Hematopoietic multipotent progenitor cell treated with erythropoietin and hydrocortisone succinate and interleukin-3 and kit ligand, for 4 days (in vitro differentiated cells): Measurements from ENCODE around the gene NDFIP2.

Experiments
- DNase-seq: peaks from one replicate; pipeline ENCODE4 v3.0.0-alpha.2; 2015

Gene NDFIP2

DNA sequence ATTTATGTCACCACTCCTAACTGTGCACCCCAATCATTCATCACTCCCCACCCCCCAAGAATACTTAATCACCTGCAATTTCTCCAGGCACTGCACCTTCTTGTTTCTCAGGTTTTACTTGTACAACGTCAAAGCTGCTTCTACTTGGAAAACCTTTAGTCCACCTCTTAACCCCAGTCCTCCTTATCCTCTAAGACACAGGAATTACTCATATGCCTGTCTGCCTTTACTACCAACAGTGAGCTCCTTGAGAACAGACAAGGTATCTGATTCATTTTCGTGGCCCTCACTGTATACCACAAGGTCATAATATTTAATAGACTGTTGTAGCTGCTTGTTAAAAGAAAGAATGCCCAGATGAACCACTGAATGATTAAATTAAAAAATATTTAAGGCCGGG lies 21.0 kb upstream of the NDFIP2 start:
- DNase-seq = no peak

DNA sequence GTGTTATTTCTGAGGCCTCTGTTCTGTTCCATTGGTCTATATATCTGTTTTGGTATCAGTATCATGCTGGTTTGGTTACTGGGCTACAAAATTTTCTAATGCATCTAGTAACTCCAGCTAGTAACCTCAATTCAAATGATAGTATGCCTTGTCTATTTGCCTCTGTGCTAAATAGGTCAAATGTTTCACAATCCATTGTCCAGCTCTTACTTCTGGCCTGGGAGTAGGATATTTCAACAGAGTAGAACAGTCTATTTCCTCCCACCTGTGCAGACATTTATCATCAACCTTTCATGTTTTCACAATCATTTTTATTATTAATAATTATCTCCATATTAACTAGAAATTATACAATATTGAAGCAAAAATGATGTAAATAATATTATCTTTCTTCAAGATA lies 18.1 kb upstream of the NDFIP2 start:
- DNase-seq = no peak

DNA sequence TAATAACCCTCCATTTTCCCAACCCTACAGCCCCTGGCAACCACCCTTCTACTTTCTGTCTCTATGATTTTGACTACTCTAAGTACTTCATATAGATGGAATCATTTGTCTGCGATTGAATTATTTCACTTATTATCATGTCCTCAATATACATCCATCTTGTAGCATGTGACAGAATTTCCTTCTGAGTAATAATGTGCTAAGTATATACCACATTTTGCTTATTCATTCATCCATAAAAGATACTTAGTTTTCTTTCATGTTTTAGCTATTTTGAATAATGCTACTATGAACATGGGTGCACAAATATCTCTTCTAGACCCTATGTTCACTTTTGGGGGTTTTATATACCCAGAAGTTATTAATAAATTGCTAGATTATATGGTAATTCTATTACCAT lies 17.4 kb upstream of the NDFIP2 start:
- DNase-seq = no peak

DNA sequence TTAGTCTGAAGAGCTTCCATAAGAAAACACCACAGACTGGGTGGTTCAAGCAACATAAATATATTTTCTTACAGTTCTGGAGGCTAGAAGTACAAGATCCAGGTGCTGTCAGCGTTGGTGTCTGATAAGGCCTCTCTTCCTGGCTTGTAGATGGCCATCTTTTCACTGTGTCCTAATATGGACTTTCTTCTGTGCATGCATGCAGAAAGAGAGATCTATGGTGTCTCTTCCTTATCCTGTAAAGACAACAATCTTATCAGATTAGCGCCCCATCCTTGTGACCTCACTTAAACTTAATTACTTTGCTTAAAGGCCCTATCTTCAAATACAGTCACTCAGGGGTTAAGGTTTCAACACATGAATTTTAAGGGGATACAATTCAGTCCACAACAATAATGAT lies 14.1 kb upstream of the NDFIP2 start:
- DNase-seq = peak; percentile 50

DNA sequence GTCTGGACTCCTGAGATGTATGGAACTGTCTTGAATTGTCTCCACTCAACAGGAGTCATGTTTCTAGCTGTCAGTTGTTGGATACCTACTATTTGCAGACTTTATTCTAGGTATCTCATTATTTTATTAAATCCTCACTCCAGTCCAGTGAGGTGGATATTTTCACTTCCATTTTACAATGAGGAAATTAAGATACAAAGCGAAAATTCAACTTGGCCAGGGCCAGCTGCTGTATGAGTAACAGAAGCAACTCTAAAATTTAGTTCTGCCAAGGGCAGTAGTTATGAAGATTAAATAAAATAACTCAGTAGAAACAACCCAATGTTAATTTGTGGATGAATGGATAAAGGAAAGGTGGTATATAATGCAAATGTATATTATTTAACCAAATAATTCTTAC lies 12.6 kb upstream of the NDFIP2 start:
- DNase-seq = no peak

DNA sequence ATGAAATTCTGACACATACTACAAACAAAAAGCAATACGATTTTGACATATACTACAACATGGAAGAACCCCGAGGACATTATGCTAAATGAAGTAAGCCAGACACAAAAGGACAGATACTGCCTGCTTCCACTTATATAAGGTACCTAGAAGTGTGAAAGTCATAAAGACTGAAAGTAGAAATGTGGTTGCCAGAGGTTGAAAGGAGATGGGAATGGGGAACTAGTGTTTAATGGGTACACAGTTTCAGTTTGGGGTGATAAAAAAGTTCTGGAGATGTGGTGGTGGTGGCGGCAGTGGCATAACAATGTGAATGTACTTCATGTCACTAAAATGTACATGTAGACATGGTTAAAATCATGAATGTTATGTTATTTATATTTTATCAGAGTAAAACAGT lies 12.1 kb upstream of the NDFIP2 start:
- DNase-seq = no peak

DNA sequence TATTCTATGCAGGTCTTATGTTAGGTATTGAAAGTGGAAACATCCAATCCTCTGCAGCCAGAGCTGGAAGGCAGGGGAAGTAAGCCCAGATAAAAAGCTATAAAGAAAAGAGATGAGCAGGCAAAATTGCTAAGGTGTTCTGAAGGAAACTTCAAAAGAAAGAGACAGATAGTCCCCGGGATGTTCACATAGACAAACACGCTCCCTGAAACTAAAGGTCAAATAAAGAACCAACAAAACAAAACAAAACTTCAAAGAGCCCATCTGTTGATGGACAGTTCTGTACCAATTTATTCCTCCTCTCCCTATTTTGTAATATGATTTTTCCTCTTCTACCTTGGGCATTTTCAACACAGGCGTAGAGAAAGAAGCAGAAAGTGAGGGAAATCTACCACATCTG lies 11.3 kb upstream of the NDFIP2 start:
- DNase-seq = no peak

DNA sequence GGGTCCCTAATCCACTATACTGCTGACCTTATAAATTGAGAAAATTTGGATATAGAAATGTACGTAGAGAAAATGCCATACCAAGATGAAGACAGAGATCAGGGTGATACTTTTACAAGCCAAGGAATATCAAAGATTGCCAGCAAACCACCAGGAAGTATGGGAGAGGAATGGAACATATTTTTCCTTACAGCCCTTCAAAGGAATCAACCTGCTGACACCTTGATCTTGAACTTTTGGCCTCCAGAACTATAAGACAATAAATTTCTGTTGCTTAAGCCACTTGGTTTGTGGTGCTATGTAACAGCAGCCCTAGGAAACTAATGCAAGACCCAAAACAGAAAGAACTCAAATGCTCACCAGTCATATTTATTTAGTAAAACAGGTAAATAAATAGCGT lies 10.3 kb upstream of the NDFIP2 start:
- no peak for DNase-seq

DNA sequence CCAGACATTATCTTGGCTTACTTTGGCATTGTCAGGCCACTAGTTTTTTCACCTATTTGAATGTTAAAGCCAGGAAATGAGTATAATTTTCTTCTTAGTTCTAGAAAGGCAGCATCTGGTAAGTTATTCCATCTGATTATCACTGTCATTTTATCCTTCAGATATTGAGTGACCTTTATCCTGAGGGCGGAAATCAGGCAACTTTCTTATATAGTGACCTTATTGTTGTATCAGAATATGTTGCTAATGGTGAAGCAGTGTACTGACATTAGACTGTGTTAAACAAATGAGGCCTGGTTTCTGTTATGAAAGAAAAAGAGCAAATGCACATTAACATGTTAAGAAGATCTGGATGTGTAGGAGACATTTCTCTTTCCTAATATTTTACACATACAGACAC lies 5.4 kb upstream of the NDFIP2 start:
- DNase-seq = no peak

DNA sequence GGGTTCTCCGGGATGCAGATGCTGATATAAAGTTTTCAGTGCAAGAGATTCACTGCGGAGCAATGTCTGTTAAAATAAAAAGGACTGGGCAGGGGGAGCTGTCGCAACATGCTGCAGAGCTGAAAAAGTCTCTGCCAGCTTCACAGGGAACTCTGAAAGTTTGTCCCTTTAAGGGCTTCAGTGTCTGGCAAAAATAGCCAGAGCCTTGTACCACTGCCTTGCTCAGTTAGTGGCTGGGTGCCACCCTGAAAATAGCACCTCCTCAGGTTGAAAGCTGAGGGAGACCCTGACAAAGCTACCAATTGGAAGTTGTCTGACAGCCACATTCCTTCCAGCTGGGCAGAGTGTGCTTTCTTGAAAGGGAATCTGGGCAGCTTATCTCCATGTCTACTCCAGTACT lies 3.0 kb upstream of the NDFIP2 start:
- peak; percentile 25 for DNase-seq

DNA sequence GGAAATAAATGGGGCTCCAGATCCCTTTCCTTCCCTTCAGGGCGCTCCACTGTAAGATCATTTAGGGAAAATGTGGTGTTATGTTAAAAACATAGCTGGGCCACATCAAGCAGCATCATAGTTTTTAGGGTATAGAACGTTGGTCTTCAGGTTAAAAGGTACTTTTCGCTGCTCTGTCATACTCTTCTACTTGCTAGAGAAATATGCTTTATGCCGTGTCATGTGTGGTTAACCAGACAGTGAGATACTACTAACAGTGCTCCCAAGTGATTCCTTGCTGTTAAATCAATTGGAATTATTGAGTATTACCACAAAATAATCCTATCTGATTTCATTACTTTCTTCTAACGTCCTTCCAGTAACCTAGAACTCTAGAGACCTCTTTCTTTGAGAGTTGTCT lies 1.1 kb upstream of the NDFIP2 start:
- peak; percentile 17 for DNase-seq

DNA sequence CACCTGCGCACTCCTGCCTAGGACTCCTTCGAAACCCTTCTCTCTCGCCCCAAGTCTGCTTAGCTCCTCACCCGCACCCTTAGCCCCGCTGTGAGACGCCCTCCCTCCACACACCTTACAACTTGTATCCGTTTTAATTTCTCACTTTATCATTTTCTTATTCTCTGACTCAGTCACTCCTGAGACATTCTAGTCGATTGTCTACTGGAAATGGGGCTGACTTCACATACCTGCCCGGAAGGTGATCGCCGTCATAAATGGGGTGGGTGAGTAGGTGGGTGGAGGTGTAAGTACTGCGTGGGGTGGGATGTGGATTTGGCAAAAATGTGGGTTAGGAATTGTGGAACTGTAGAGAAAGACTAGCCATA lies 714 bp downstream of the NDFIP2 start:
- DNase-seq = peak; percentile 36

DNA sequence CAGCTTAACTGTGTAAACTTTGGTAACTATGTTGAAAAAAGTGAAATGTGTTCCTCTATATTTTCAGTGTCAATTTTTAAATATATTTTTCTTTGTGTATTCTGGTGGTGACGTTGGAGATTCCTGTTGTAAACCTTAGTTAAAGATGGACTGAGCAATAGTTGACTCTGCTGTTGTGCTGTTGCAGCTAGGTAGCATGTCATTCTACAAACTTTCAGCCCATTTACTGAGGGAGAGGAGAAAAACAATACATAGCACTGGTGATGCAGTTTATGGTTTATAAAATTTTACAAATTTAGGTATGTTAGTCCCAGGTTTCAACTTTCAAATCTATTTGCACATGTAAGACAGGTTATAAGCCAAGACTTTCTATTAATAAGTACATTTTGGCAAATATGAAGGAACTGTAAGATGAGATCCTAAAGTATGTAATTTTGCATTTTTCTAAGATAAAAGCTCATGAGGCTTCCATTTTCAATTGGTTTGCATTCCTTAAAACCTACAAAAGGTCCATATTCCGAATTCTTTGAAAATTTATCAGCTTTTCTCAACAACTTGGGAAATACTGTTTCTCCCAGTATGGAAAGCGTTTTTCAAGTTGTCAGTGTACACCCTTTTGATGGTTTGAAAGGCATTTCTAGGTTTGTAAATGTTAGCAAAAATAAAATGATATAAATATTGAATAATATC lies 1.5 kb downstream of the NDFIP2 start:
- no peak for DNase-seq

DNA sequence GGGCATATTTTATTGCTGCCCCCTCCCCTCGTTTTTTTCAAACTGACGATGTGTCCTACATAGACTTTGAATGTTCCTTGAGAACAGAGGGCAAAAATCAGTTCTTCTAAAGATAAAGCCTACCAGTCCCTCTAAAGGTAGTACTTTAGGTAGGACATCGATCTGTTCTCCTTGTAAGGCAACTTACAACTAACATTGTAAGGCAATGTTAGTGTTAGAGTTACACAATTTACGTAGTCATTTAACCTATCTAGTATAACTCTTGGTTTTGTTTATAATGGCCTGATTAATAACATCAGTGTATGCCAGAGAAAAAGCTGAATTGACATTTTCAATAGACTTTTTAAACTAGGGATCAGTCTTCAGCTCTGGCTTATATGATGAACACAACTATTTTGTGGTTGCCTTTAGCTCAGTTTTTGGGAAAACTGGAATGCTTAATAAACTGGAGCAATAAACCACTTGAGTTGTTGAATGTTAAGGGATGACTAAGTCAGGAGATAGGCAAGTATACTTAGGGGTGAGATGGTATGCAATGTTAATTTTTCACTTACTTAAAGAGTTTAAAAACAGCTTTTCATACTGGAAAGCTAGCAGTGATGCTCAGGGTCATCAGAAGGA lies 2.2 kb downstream of the NDFIP2 start:
- no peak for DNase-seq

DNA sequence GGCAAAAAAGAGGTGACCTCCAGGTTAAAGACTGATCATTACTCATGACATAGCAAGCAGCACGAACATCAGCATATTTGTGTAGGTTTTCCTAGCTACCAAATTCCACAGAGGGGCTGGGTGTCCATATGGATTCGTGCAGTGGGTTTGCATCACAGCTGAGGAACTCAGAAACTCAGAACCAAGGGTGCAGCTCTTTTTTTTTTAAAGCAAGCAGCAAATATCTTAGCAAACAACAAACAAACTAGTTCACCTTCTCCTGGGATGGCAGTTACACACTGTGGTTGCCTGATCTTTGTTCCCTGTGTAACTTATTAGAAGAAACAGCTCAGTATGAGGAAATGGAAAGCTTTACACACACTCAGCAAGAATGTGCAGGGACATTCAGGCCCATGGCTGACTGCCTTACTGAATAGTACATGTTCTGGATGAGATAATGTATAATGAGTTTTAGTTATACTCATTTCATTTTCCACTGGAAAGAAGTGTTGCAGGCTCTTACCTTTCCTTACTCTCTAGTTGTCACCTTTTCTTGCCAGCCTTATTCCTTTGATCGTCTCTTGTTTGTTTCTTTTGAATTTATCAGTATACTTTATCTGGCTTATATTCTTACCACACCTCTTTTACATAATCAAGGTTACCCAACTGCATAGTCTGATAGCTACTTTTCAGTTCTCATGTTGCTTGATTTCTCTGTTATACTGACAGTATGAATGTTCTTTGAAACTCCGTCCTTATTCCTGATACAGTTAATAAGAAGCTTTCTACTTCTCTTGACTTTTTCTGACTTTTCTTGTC lies 4.3 kb downstream of the NDFIP2 start:
- peak; percentile 49 for DNase-seq

DNA sequence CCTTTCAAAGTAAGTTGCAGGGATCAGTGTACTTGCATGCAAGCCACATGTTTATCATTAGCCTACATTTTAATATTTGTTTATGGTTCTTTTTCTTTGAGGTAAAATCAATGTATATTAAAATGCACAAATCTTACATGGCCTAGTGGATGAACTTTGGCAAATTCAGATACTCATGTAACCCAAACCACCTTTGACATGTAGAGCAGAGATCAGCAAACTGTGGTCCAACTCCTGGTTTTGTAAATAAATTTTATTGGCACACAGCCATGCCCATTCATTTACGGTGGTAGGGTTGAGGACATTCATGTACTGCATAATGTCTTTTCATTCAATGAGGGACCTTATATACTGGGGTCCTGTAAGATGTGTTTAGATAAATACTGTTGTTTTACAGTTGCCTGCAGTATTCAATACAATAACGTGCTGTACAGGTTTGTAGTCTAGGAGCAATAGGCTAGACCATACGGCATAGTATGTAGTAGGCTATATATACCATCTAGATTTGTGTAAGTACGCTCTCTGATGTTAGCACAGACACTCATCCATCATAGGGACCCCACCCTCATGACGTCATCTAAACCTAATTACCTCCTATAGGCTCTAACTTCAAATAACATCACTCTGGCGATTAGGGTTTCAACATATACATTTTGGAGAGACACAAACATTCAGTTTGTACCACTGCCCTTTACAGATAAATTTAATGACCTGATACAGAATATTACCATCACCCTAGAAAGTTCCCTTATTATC lies 5.7 kb downstream of the NDFIP2 start:
- DNase-seq = no peak

DNA sequence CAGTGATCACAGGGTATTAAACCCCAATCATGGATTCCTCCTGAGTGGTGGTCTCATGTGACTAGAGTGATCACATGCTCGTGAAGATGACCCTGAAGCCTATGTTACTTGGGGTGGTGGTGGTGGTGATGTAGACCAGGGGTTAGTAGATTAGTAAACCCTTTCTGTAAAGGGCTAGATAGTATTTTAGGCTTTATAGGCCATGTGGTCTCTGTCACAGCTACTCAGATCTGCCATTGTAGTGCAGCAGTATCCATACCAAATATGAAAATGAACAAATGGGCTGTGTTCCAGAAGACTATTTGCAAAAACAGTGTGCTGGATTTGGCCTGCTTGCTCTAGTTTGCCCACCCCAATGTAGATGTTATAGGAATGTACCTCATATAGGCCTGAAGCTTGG lies 9.4 kb downstream of the NDFIP2 start:
- DNase-seq = no peak

DNA sequence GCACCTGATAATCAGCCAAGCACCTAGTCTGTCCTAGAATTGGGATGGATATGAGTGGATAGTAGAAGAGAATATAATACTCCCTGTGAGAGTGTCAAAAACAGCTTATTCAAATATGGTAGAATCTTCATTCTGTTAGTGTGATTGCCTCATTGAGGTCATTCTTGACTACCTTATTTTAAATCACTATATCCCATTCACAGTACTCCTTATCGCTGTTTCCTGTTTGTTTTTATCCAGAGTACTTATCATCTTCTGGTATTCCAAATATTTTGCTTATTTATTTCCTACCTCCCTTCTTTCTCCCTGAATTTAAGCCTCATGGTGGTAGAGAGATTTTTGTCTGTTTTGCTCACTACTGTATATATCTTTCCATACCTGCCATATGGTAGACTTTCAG lies 9.9 kb downstream of the NDFIP2 start:
- DNase-seq = no peak

DNA sequence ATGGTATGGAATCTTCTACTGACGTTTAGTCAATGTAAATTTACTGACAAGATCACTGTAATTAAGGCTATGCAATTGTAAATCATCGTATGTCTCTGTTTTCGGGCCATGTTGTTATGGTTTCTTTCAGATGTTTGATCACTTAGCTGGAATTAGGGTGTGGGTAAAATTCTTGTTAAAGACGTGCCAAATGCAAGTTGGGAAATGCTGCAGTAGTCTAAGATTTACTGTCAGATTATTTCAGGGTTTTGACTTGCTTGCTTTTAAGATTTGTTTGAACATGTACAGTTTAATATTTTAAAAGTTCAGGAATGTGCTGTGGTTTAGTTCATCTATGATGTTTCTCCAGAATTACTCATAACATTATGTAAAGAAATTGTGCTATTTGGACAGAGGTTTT lies 10.8 kb downstream of the NDFIP2 start:
- no peak for DNase-seq

DNA sequence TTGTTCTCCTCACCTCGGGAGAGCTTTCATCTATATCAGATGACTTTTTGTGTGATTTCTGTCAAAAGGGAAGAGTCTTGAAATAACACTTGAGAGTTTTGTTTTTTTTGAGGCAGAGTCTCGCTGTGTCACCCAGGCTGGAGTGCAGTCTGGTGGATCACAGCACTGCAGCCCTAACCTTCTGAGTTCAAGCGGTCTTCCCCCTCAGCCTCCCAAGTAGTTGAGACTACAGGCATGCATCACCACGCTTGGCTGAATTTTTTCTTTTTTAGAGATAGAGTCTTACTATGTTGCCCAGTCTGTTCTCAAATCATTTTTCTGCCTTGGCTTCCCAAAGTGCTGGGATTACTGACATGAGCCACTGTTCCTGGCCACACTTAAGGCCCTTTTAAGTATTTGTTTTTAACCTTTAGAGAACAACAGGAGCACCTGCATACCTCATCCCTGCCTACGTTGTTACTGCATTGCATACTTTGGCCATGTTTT lies 11.4 kb downstream of the NDFIP2 start:
- DNase-seq = no peak

DNA sequence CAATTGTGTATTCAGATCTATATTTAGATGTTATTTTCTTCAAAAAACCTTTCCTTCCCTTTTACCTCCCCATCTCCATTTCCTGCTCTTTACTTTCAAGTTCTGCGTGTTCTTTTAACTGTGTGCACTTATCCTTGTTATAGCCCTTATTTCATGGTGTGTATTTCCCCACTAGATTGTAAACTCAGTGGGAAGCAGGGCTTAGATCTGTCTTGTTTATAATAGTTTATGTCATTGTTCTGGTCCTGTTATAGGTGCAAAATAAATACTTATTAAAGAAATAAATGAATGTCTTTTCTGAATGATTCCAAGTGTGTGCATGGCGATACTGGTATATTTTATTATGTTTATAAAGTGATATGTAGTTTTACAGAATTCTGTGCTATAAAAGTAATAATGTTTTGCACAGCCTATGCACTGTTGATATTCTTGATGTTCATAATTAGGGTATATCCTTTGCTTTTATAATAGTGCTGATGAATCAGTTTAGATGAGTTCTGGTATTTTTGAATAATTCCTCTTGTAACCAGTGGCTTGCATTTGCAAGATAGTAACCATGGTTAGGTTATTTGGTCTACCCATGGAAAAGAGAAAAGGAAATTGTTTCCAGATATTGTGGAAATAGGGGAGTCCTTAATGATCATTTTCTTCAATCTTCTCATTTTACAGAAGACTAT lies 12.1 kb downstream of the NDFIP2 start:
- DNase-seq = no peak

DNA sequence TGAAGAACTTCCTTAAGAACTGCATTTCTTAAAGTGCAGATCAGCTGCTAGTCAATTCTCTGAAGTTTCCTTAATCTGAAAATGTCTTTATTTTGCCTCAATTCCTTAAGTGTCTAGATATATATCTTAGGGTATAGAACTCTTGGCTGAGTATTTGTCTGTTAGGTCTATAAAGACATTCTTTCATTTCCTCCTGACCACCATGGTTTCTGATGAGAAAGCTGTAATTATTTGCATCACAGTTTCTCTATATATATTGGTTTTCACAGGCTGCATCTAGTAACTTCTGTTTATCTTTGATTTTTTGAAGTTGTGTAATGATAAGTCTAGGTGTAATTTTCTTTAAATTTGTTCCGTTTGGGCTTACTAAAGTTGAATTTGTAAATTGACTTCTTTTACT lies 15.2 kb downstream of the NDFIP2 start:
- DNase-seq = no peak

DNA sequence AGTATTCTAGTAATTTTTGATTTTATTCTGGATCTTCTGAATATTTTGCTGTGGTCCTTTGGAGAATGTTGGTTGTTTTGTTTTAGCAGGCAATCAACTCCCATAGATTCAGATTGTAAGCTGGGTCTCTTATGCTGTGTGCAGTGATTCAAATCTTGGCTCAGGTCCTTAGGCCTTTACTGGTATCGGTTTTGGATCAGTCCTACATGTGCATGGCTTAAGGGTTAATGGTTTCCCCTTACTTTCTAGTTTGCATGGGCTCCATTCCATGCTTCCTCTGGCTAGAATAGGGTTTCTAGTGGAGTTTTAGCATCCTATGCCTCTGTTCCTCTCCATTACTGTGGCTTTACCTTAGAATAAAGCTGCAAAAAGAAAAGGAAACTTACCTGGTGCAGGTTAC lies 16.1 kb downstream of the NDFIP2 start:
- no peak for DNase-seq
